ENCODE results near the gene RBFOX2. TPM values are rescaled to one million over a fixed set of nuclear protein-coding genes. Genes with fewer than 3 reads are reported as not detected.

Gene RBFOX2
- total RNA-seq, 1 donor from 2014 or later: 70.0 TPM

DNA sequence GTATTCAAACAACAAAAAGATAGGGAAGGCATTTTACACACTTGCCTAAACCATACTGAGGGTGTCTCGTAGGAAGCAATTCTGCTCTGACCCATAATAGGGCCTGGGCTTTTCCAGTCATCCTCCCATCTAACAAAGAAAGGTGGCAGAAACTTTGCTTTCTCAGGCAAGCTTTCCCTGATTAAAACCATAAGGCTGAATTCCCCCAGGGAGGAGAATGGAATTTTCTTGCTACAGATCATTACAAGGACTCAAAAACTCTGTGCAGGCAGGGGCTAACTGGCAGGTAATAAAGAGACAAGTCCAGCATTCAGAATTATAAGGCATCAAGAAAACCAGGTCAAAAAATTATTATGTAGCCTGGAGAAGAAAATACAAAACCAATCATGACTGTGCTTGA lies 90.4 kb downstream of the RBFOX2 start:
- no peak overlapping the region for H3K4me3 ChIP-seq
- H3K9me3 ChIP-seq: no peaks in the 10 kb centered on the region
- H3K27me3 ChIP-seq: no peaks in the 10 kb centered on the region
- no peaks in the 10 kb centered on the region for H3K36me3 ChIP-seq
- no peak for TF ChIP-seq POLR2AphosphoS5 (IDR thresholded peaks at IDR 0.05; ENCODE audit: insufficient read depth in 1 of 2, low read depth in 1 of 2)
- no peak for TF ChIP-seq POLR2A (IDR thresholded peaks at IDR 0.05)
- TF ChIP-seq, protein P1, sequence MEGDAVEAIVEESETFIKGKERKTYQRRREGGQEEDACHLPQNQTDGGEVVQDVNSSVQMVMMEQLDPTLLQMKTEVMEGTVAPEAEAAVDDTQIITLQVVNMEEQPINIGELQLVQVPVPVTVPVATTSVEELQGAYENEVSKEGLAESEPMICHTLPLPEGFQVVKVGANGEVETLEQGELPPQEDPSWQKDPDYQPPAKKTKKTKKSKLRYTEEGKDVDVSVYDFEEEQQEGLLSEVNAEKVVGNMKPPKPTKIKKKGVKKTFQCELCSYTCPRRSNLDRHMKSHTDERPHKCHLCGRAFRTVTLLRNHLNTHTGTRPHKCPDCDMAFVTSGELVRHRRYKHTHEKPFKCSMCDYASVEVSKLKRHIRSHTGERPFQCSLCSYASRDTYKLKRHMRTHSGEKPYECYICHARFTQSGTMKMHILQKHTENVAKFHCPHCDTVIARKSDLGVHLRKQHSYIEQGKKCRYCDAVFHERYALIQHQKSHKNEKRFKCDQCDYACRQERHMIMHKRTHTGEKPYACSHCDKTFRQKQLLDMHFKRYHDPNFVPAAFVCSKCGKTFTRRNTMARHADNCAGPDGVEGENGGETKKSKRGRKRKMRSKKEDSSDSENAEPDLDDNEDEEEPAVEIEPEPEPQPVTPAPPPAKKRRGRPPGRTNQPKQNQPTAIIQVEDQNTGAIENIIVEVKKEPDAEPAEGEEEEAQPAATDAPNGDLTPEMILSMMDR (IDR thresholded peaks at IDR 0.05): no peak
- intact Hi-C loops (cut with DNase I): no loop called here
- no peak for DNase-seq (ENCODE audit: extremely low spot score in 2 of 2)
- H3K27ac ChIP-seq: no peak overlapping the region
- H3K4me1 ChIP-seq: no peaks in the 10 kb centered on the region

GRCh38 chr22:35930933-35931332 lies 97.7 kb downstream of the RBFOX2 start:
- Histone ChIP-seq H3K4me3 (no peak overlapping the region), H3K27ac (no peak overlapping the region)
- no peak for DNase-seq (ENCODE audit: extremely low spot score in 2 of 2)

DNA sequence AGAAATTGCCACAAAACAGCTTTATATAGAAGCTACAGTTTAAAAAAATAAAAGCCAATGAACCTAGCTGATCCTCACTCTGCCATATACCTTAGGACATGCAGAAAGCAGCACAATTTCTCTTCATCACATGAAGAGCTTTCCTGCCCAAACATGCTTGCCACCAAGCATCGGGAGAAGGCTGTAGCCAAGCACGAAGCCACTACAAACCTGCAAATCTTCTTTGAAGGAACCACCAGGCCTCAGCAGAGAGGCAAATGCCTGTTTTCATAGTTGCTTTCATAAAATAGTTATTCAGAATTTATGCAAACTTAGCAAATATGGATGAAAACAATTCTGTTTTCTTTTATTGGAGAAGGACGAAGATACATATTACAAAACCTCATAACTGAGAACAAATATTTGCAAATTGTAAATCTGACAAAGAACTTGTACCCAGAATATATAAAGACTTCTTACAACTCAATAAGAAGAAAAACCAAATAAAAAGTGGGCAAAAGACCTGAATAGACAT lies 100.3 kb downstream of the RBFOX2 start:
- H3K27ac ChIP-seq: peak overlapping the region; percentile 11

More at GRCh38 chr22:35930933-35931332, 97.7 kb downstream of the RBFOX2 start:
- no peak for TF ChIP-seq POLR2A (IDR thresholded peaks at IDR 0.05)
- TF ChIP-seq POLR2AphosphoS5 (IDR thresholded peaks at IDR 0.05; ENCODE audit: insufficient read depth in 1 of 2, low read depth in 1 of 2): no peak
- TF ChIP-seq, protein P1 (IDR thresholded peaks at IDR 0.05): peak; percentile 30 to 74 (median 33)
- H3K9me3 ChIP-seq: no peaks in the 10 kb centered on the region
- peaks cover 9% of the 10 kb centered on the region for H3K4me1 ChIP-seq
- no peaks in the 10 kb centered on the region for H3K27me3 ChIP-seq
- no peaks in the 10 kb centered on the region for H3K36me3 ChIP-seq
- intact Hi-C loops (cut with DNase I): loop anchor here (5.0 kb wide), 1 partner anchor 191 kb away; no protein-coding TSS in a partner anchor

DNA sequence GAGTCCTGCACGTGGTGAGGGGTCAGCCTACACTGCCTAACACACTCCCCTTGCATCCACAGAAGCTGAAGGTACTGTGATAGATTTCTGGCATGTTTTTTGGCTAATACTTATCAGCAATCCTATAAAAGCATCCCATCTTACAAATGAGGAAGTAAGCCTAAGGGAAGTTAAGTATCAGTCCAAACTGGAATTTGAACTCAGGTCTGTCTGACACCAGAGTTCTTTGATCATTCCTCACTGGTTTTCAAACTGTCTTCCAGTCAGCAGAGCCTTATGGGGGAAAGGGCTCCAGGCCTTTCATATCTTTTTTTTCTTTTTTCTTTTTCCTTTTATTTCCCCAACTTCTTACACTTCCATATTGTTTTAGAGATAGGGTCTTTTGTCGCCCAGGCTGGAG lies 105.6 kb downstream of the RBFOX2 start:
- H3K4me3 ChIP-seq: no peak overlapping the region
- no peaks in the 10 kb centered on the region for H3K27me3 ChIP-seq
- peaks cover 56% of the 10 kb centered on the region for H3K4me1 ChIP-seq
- TF ChIP-seq, protein P1 (IDR thresholded peaks at IDR 0.05): no peak
- H3K36me3 ChIP-seq: no peaks in the 10 kb centered on the region
- no peaks in the 10 kb centered on the region for H3K9me3 ChIP-seq
- DNase-seq (ENCODE audit: extremely low spot score in 2 of 2): no peak
- intact Hi-C loops (cut with DNase I): loop anchor here (10.0 kb wide), 1 partner anchor 142 kb away; no protein-coding TSS in a partner anchor
- no peak overlapping the region for H3K27ac ChIP-seq

More for the DNA sequence above, 100.3 kb downstream of the RBFOX2 start:
- Histone ChIP-seq H3K4me3 (no peak overlapping the region), H3K4me1 (peaks cover 9% of the 10 kb centered on the region), H3K9me3 (no peaks in the 10 kb centered on the region), H3K36me3 (no peaks in the 10 kb centered on the region), H3K27me3 (no peaks in the 10 kb centered on the region)
- TF ChIP-seq, protein P1 (IDR thresholded peaks at IDR 0.05): no peak
- TF ChIP-seq POLR2A (IDR thresholded peaks at IDR 0.05) (no peak), POLR2AphosphoS5 (IDR thresholded peaks at IDR 0.05; ENCODE audit: insufficient read depth in 1 of 2, low read depth in 1 of 2) (no peak)
- intact Hi-C loops (cut with DNase I): loop anchor here (10.0 kb wide), 1 partner anchor 136 kb away; no protein-coding TSS in a partner anchor
- no peak for DNase-seq (ENCODE audit: extremely low spot score in 2 of 2)

DNA sequence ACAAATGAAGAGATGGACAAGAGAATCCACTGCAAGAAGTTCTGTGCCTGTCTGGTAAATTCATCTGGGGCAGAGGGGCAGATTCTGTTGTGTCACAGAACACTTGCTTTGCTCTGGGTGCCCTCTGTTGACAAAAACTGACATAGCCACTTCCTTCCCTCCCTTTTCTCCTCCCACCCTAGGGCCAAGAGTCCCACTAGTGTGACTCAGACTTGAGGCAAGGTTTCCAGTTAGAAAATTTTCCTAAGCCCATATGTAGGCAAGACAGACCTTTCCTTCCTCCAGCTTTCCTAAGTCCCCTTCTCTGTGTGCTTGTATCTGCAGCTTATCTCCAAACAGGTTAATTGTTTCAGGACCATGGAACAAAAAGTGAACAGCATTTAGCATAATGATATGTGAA lies 106.8 kb downstream of the RBFOX2 start:
- no peak overlapping the region for H3K4me3 ChIP-seq
- H3K27ac ChIP-seq: peak overlapping the region; percentile 64
- DNase-seq (ENCODE audit: extremely low spot score in 2 of 2): no peak
- peaks cover 61% of the 10 kb centered on the region for H3K4me1 ChIP-seq
- H3K9me3 ChIP-seq: no peaks in the 10 kb centered on the region
- no peaks in the 10 kb centered on the region for H3K27me3 ChIP-seq
- TF ChIP-seq, protein P1 (IDR thresholded peaks at IDR 0.05): peak in 2 of 3 experiments; percentile 43 to 48
- no peak for TF ChIP-seq POLR2A (IDR thresholded peaks at IDR 0.05)
- TF ChIP-seq POLR2AphosphoS5 (IDR thresholded peaks at IDR 0.05; ENCODE audit: insufficient read depth in 1 of 2, low read depth in 1 of 2): peak in 1 of 2 donors; percentile 81
- intact Hi-C loops (cut with DNase I): loop anchor here (2.0 to 10.0 kb wide), 2 partner anchors 143 to 295 kb away; no protein-coding TSS in a partner anchor
- H3K36me3 ChIP-seq: no peaks in the 10 kb centered on the region
